HL-60 (cell line): ENCODE measurements around the gene KCNJ6.

Source experiments
- DNase-seq, 2 experiments: peaks; one replicate each; pipeline ENCODE4 v3.0.0-alpha.2; 2010 to 2020; ENCODE audit warnings: low read depth in 1 of 2, low spot score in 1 of 2
- H3K27ac ChIP-seq: fragments of 250-450 bp; sonication (Bioruptor Pico); replicated peaks from 2 replicates; pipeline ENCODE4 v1.5.1; 2020; ENCODE audit warnings: mild to moderate bottlenecking, moderate library complexity
- H3K27me3 ChIP-seq: fragments of 250-450 bp; sonication (Bioruptor Pico); 2 replicates; pipeline ENCODE4 v1.5.1; 2021; ENCODE audit warnings: mild to moderate bottlenecking, moderate library complexity; ENCODE audit not compliant: insufficient read depth, poor library complexity, severe bottlenecking
- H3K4me3 ChIP-seq: replicated peaks from 2 replicates; pipeline ENCODE4 v1.5.1; 2011; ENCODE audit warnings: mild to moderate bottlenecking, control low read depth, low read length; ENCODE audit not compliant: insufficient read depth
- CTCF ChIP-seq: IDR thresholded peaks from one replicate; pipeline ENCODE4 v1.5.1; 2011; ENCODE audit warnings: low read length, control low read depth, inconsistent platforms; ENCODE audit not compliant: insufficient read depth
- GABPA ChIP-seq: IDR thresholded peaks from 2 replicates; pipeline ENCODE4 v1.6.1; 2012; ENCODE audit warnings: low read depth
- POLR2AphosphoS5 ChIP-seq: IDR thresholded peaks from 2 replicates; pipeline ENCODE4 v1.6.1; 2012; ENCODE audit warnings: low read depth
- REST ChIP-seq: IDR thresholded peaks from 2 replicates; pipeline ENCODE4 v1.6.1; 2012; ENCODE audit warnings: low read depth; ENCODE audit not compliant: insufficient replicate concordance
- SPI1 ChIP-seq: IDR thresholded peaks from 2 replicates; pipeline ENCODE4 v1.6.1; 2012; ENCODE audit warnings: low read depth, mild to moderate bottlenecking, borderline replicate concordance

KCNJ6 gene

GRCh38 chr21:37561506-37561905 lies 354.8 kb downstream of the KCNJ6 start:
- TF ChIP-seq CTCF, result no peak
- no peak for TF ChIP-seq GABPA
- no peak for TF ChIP-seq SPI1
- no peak for TF ChIP-seq POLR2AphosphoS5
- TF ChIP-seq REST, result no peak
- Histone ChIP-seq H3K27me3 (peaks cover 2% of the 10 kb centered on the region), H3K27ac (no peak overlapping the region), H3K4me3 (no peak overlapping the region)
- DNase-seq, result no peak

GRCh38 chr21:37560385-37560784 lies 355.9 kb downstream of the KCNJ6 start:
- Histone ChIP-seq H3K27ac (no peak overlapping the region), H3K4me3 (no peak overlapping the region), H3K27me3 (peaks cover 2% of the 10 kb centered on the region)
- TF ChIP-seq REST (no peak), POLR2AphosphoS5 (no peak), GABPA (no peak), CTCF (no peak), SPI1 (no peak)
- DNase-seq, result no peak

- Histone ChIP-seq H3K27ac (no peak overlapping the region), H3K27me3 (peaks cover 2% of the 10 kb centered on the region), H3K4me3 (no peak overlapping the region)
- DNase-seq, result no peak
- no peak for TF ChIP-seq REST
- TF ChIP-seq POLR2AphosphoS5, result no peak
- TF ChIP-seq SPI1, result no peak
- TF ChIP-seq CTCF, result no peak
- no peak for TF ChIP-seq GABPA
Observed at GRCh38 chr21:37558676-37559211, 357.5 kb downstream of the KCNJ6 start.
